HCT116 (cell line): ENCODE results near the gene TEAD3. TPM values are rescaled to one million over a fixed set of nuclear protein-coding genes. Genes with fewer than 3 reads are reported as not detected.

Source experiments
- EGR1 ChIP-seq: IDR thresholded peaks from 2 replicates; pipeline ENCODE4 v1.6.1; 2012; ENCODE audit warnings: low read depth
- ELF1 ChIP-seq: IDR thresholded peaks from 2 replicates; pipeline ENCODE4 v1.6.1; 2012; ENCODE audit warnings: low read depth, borderline replicate concordance
- EZH2 ChIP-seq: fragments of 200-600 bp; sonication (generic); IDR thresholded peaks from 2 replicates; pipeline ENCODE4 v1.6.1; 2017; ENCODE audit warnings: antibody characterized with exemption, mixed run types
- FOSL1 ChIP-seq: IDR thresholded peaks from 2 replicates; pipeline ENCODE4 v1.6.1; 2012; ENCODE audit warnings: low read depth
- JUND ChIP-seq: IDR thresholded peaks from 2 replicates; pipeline ENCODE4 v1.6.1; 2012
- POLR2A ChIP-seq: IDR thresholded peaks from 2 replicates; pipeline ENCODE4 v1.7.0; 2011; ENCODE audit warnings: borderline replicate concordance; ENCODE audit not compliant: insufficient read depth, insufficient read length; ENCODE audit errors: extremely low read depth
- POLR2AphosphoS5 ChIP-seq: IDR thresholded peaks from 2 replicates; pipeline ENCODE4 v1.6.1; 2011; ENCODE audit warnings: mild to moderate bottlenecking, low read depth, low read length, moderate library complexity
- RAD21 ChIP-seq: IDR thresholded peaks from 2 replicates; pipeline ENCODE4 v1.6.1; 2012; ENCODE audit warnings: low read depth, mild to moderate bottlenecking
- SP1 ChIP-seq: IDR thresholded peaks from 2 replicates; pipeline ENCODE4 v1.6.1; 2012; ENCODE audit warnings: low read depth
- TCF7L2 ChIP-seq: IDR thresholded peaks from 2 replicates; pipeline ENCODE4 v1.7.0; 2011; ENCODE audit warnings: borderline replicate concordance, inconsistent platforms; ENCODE audit not compliant: insufficient read depth, insufficient read length; ENCODE audit errors: extremely low read depth
- YY1 ChIP-seq: IDR thresholded peaks from 2 replicates; pipeline ENCODE4 v1.6.1; 2011; ENCODE audit warnings: low read length, low read depth, moderate library complexity, mild to moderate bottlenecking; ENCODE audit not compliant: insufficient replicate concordance; ENCODE audit errors: extremely low read depth
- ZFX ChIP-seq: fragments of 450-650 bp; IDR thresholded peaks from 2 replicates; pipeline ENCODE4 v1.6.1; 2017
- total RNA-seq: library from RNA; stranded (reverse); gene quantifications from one replicate; pipeline ENCODE4 v1.2.1, GENCODE V29; 2021; ENCODE audit not compliant: unreplicated experiment
- TF ChIP-seq, protein P1 (sequence below): IDR thresholded peaks from 2 replicates; pipeline ENCODE4 v1.6.1; 2012
- TF ChIP-seq, protein P2 (sequence below): IDR thresholded peaks from 2 replicates; pipeline ENCODE4 v1.6.1; 2012
- TF ChIP-seq, protein P3 (sequence below), 3 experiments: fragments of 200-600 bp in 1 of 3; sonication (generic) in 1 of 3; IDR thresholded peaks in 2 of 3; conservative IDR thresholded peaks in 1 of 3; 2 replicates each; pipeline ENCODE4 v1.5.1; 2012 to 2017; ENCODE audit warnings: low read depth in 2 of 3, low read length in 2 of 3, antibody characterized with exemption in 1 of 3, borderline replicate concordance in 1 of 3, control low read depth in 1 of 3, mild to moderate bottlenecking in 1 of 3, mixed read lengths in 1 of 3, mixed run types in 1 of 3, moderate library complexity in 1 of 3; ENCODE audit not compliant: insufficient read depth in 1 of 3

The TEAD3 gene
- total RNA-seq, 1 experiment from 2014 or later, result 21.8 TPM

DNA sequence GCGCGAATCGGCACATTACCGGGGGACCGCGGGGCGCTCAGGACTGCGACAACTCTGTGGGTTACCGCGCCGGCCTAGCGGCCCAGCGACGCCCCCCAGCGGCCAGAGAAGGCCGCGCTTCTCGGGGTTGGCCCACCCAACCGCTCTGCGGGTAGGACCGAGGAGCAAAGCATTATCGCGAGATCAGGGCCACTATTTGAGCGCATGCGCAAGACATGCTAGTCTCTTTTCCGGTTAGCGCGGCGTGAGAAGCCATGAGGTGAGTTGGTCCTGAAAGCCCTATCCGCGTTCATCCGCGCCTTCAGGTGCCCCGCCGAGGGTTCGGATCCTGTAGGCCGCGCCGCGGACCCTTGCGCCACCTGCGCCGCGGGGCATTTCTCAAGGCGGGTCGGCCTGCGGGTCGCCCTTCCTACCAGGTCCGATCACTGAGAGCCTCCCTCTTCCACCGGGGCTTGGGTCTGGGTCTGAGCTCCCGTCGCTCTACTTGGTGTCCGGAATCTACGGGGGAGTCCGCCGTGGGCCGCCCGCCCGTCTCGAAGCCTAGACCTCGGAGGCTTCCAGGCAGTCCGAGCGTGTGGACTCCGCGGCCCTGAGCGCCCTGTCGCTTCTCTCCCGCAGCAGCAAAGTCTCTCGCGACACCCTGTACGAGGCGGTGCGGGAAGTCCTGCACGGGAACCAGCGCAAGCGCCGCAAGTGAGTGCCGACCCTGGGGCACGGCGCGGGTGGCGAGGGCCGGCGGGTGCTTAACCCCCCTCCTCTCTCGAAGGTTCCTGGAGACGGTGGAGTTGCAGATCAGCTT lies 28.5 kb downstream of the TEAD3 start, which contains the start of gene RPL10A (continued):
- TF ChIP-seq EZH2, result no peak
- TF ChIP-seq, protein P1, sequence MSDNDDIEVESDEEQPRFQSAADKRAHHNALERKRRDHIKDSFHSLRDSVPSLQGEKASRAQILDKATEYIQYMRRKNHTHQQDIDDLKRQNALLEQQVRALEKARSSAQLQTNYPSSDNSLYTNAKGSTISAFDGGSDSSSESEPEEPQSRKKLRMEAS, result no peak
- no peak for TF ChIP-seq JUND
- TF ChIP-seq RAD21, result no peak
- no peak for TF ChIP-seq SP1
- TF ChIP-seq POLR2A, result peak; percentile 99
- TF ChIP-seq, protein P2, sequence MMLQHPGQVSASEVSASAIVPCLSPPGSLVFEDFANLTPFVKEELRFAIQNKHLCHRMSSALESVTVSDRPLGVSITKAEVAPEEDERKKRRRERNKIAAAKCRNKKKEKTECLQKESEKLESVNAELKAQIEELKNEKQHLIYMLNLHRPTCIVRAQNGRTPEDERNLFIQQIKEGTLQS, result no peak
- no peak for TF ChIP-seq EGR1
- TF ChIP-seq ELF1, result no peak
- TF ChIP-seq POLR2AphosphoS5, result peak; percentile 100
- TF ChIP-seq FOSL1, result no peak
- TF ChIP-seq, protein P3, sequence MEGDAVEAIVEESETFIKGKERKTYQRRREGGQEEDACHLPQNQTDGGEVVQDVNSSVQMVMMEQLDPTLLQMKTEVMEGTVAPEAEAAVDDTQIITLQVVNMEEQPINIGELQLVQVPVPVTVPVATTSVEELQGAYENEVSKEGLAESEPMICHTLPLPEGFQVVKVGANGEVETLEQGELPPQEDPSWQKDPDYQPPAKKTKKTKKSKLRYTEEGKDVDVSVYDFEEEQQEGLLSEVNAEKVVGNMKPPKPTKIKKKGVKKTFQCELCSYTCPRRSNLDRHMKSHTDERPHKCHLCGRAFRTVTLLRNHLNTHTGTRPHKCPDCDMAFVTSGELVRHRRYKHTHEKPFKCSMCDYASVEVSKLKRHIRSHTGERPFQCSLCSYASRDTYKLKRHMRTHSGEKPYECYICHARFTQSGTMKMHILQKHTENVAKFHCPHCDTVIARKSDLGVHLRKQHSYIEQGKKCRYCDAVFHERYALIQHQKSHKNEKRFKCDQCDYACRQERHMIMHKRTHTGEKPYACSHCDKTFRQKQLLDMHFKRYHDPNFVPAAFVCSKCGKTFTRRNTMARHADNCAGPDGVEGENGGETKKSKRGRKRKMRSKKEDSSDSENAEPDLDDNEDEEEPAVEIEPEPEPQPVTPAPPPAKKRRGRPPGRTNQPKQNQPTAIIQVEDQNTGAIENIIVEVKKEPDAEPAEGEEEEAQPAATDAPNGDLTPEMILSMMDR (IDR thresholded peaks at IDR 0.05 in 2 of 3, conservative IDR thresholded peaks at IDR 0.05 in 1 of 3; ENCODE audit: borderline replicate concordance in 1 of 3, insufficient read depth in 1 of 3, low read depth in 2 of 3, low read length in 2 of 3), result peak in 2 of 3 experiments; percentile 96; a peak in 4 of 6 replicates
- TF ChIP-seq TCF7L2, result no peak
- peak; percentile 33 for TF ChIP-seq YY1
- TF ChIP-seq ZFX, result peak; percentile 71
- TF ChIP-seq, all 23 proteins: peak for 6
